Uterus (tissue), 4 donors: Measurements from ENCODE around the gene TCEANC. TPM values are rescaled to one million over a fixed set of nuclear protein-coding genes. Genes with fewer than 3 reads are reported as not detected.
A peak's percentile ranks its signal among the peaks of the same experiment; 100 is the strongest.

ENCODE experiments used
- DNase-seq, 2 donors: peaks; one replicate each; pipeline ENCODE4 v3.0.0-alpha.2; 2019 to 2020
- H3K27ac ChIP-seq, 2 donors: fragments of 200-600 bp; sonication (generic); 1 replicate in 1 of 2; 2 replicates in 1 of 2; pipeline ENCODE4 v1.5.1; 2016 to 2018
- H3K27me3 ChIP-seq, 2 donors: fragments of 200-600 bp; sonication (generic); one replicate each; pipeline ENCODE4 v1.5.1; 2018 to 2019; ENCODE audit warnings: control low read depth in 1 of 2
- H3K36me3 ChIP-seq, 2 donors: fragments of 200-600 bp; sonication (generic); one replicate each; pipeline ENCODE4 v1.5.1; 2019; ENCODE audit warnings: control low read depth in 1 of 2
- H3K4me1 ChIP-seq, 2 donors: fragments of 200-600 bp; sonication (generic); one replicate each; pipeline ENCODE4 v1.5.1; 2018 to 2019; ENCODE audit warnings: control low read depth in 1 of 2
- H3K4me3 ChIP-seq, 2 donors: fragments of 200-600 bp; sonication (generic); 1 replicate in 1 of 2; 2 replicates in 1 of 2; pipeline ENCODE4 v1.5.1; 2018 to 2019; ENCODE audit warnings: mild to moderate bottlenecking in 1 of 2
- H3K9me3 ChIP-seq, 2 donors: fragments of 200-600 bp; sonication (generic); one replicate each; pipeline ENCODE4 v1.5.1; 2019; ENCODE audit warnings: control low read depth in 1 of 2
- POLR2A ChIP-seq, 2 donors: fragments of 450-650 bp; IDR thresholded peaks; one replicate each; pipeline ENCODE4 v1.6.1; 2016; ENCODE audit warnings: antibody characterized with exemption in 2 of 2, mild to moderate bottlenecking in 1 of 2, moderate library complexity in 1 of 2
- intact Hi-C: fragments of 100-400 bp; cut with DNase I; formaldehyde crosslinking; loops from one replicate; pipeline ENCODE4 v1.15.1; 2023; ENCODE audit warnings: low total_unique reads
- total RNA-seq, 4 donors: library from RNA; depleted of rRNA in 3 of 4; stranded (reverse); fragments of >200 nt in 3 of 4; gene quantifications; one replicate each; pipeline versions ENCODE4 v1.1.0 to v1.2.4, GENCODE V29; 2014 to 2023
- TF ChIP-seq, protein P1 (sequence below), 4 experiments: fragments of 200-600 bp in 2 of 4; fragments of 450-650 bp in 2 of 4; sonication (generic) in 2 of 4; IDR thresholded peaks; one replicate each; pipeline ENCODE4 v1.5.1; 2016 to 2019; ENCODE audit warnings: antibody characterized with exemption in 4 of 4, mild to moderate bottlenecking in 2 of 4, moderate library complexity in 1 of 4
- donor health status: DM: yes; HTN: yes; CAD: no.

TCEANC gene, protein sequence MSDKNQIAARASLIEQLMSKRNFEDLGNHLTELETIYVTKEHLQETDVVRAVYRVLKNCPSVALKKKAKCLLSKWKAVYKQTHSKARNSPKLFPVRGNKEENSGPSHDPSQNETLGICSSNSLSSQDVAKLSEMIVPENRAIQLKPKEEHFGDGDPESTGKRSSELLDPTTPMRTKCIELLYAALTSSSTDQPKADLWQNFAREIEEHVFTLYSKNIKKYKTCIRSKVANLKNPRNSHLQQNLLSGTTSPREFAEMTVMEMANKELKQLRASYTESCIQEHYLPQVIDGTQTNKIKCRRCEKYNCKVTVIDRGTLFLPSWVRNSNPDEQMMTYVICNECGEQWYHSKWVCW
- 1 to 10 TPM; 1.5 to 9.2 (median 5.7) TPM for total RNA-seq

- H3K36me3 ChIP-seq: no peaks in the 10 kb centered on the region
- TF ChIP-seq, protein P1, sequence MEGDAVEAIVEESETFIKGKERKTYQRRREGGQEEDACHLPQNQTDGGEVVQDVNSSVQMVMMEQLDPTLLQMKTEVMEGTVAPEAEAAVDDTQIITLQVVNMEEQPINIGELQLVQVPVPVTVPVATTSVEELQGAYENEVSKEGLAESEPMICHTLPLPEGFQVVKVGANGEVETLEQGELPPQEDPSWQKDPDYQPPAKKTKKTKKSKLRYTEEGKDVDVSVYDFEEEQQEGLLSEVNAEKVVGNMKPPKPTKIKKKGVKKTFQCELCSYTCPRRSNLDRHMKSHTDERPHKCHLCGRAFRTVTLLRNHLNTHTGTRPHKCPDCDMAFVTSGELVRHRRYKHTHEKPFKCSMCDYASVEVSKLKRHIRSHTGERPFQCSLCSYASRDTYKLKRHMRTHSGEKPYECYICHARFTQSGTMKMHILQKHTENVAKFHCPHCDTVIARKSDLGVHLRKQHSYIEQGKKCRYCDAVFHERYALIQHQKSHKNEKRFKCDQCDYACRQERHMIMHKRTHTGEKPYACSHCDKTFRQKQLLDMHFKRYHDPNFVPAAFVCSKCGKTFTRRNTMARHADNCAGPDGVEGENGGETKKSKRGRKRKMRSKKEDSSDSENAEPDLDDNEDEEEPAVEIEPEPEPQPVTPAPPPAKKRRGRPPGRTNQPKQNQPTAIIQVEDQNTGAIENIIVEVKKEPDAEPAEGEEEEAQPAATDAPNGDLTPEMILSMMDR (IDR thresholded peaks at IDR 0.05): no peak
- TF ChIP-seq POLR2A (IDR thresholded peaks at IDR 0.05): peak; percentile 75 to 86
- H3K9me3 ChIP-seq: no peaks in the 10 kb centered on the region
- DNase-seq: peak; percentile 98
- peak within 1 kb of the TSS; percentile 68 to 76 for H3K4me3 ChIP-seq
- H3K27ac ChIP-seq: peak within 1 kb of the TSS; percentile 91 to 96
- intact Hi-C loops: no loop called here
- no peaks in the 10 kb centered on the region for H3K4me1 ChIP-seq
- H3K27me3 ChIP-seq: no peaks in the 10 kb centered on the region
These were observed at the start of gene TCEANC for GRCh38 chrX:13652850-13653693. Gene TCEANC (plus strand): TSS chrX:13653141. CDS start chrX:13662509, 9,368 bp downstream.

DNA sequence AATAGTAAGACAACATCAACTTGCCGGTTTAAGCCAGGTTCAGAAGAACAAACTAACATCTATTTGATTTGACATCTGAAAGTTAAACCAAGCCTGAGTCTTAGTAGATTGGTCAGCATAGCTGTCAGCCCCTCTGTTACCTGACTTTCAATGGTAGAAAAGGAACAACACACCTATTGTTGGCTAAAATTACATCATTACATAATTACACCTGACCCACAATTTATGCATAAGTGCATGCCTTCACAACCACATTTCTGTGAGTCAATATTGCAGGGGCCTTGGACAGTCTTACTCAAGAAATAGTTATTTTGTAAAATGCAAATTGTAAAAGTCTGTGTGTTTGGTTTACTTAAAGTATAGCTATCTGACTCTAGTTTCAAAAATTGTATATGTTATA is 47.3 kb upstream of the TCEANC start:
- Histone ChIP-seq H3K27ac (no peak overlapping the region), H3K36me3 (no peaks in the 10 kb centered on the region), H3K27me3 (no peaks in the 10 kb centered on the region), H3K4me3 (no peak overlapping the region), H3K9me3 (no peaks in the 10 kb centered on the region), H3K4me1 (no peaks in the 10 kb centered on the region)
- DNase-seq: no peak
- TF ChIP-seq POLR2A (IDR thresholded peaks at IDR 0.05): no peak
- TF ChIP-seq, protein P1 (IDR thresholded peaks at IDR 0.05): no peak
- intact Hi-C loops: no loop called here

DNA sequence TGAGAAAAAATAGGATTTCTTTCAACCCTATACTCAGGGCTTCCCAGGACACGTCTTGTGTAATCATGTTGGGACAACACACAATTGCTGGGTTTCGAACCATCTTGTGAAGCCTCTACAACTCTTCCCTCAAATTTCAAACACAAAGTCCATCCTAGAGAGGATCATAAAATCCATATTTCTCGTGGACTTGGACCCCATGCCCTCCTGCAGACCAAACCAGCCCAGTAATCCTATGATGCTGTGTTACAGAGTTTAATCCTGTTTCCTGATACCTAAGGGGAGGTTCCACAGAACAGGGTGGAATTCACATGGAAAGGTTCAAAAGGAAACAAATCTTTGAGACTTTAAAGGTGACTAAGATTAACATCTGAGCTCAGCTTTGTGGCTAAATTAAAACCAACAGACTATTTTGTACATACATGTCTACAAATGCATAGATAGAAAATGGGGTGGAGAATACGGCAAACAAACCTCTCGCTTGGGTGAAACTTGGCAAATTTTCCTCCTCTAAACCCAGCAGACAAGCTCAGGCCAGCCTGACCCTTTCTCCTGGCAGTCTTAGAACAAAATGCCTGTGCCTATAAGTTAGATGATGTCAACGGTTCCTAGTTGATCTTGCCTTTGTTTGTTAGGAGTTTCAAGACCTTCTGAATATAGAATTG is 45.5 kb upstream of the TCEANC start:
- H3K36me3 ChIP-seq: no peaks in the 10 kb centered on the region
- H3K4me3 ChIP-seq: no peak overlapping the region
- no peaks in the 10 kb centered on the region for H3K27me3 ChIP-seq
- no peak overlapping the region for H3K27ac ChIP-seq
- intact Hi-C loops: no loop called here
- DNase-seq: no peak
- H3K9me3 ChIP-seq: no peaks in the 10 kb centered on the region
- TF ChIP-seq, protein P1 (IDR thresholded peaks at IDR 0.05): no peak
- TF ChIP-seq POLR2A (IDR thresholded peaks at IDR 0.05): no peak
- H3K4me1 ChIP-seq: no peaks in the 10 kb centered on the region

- DNase-seq: no peak
- no peaks in the 10 kb centered on the region for H3K9me3 ChIP-seq
- H3K4me3 ChIP-seq: no peak overlapping the region
- intact Hi-C loops: no loop called here
- no peaks in the 10 kb centered on the region for H3K27me3 ChIP-seq
- TF ChIP-seq, protein P1 (IDR thresholded peaks at IDR 0.05): no peak
- TF ChIP-seq POLR2A (IDR thresholded peaks at IDR 0.05): no peak
- no peaks in the 10 kb centered on the region for H3K4me1 ChIP-seq
- no peak overlapping the region for H3K27ac ChIP-seq
- no peaks in the 10 kb centered on the region for H3K36me3 ChIP-seq
These were observed 45.0 kb upstream of the TCEANC start for GRCh38 chrX:13607996-13608365.
